OCI-LY1 (cell line): Measurements from ENCODE around the gene CUBN.

ENCODE experiments used
- H2AFZ ChIP-seq: fragments of 200-600 bp; sonication (generic), shearing (Covaris generic); 2 replicates; pipeline ENCODE4 v1.6.0; 2014; ENCODE audit warnings: antibody characterized with exemption, mild to moderate bottlenecking, low read length
- H3F3A ChIP-seq: fragments of 200-600 bp; sonication (generic), shearing (Covaris generic); 2 replicates; pipeline ENCODE4 v1.6.0; 2014; ENCODE audit warnings: mild to moderate bottlenecking, antibody characterized with exemption, low read length, moderate library complexity; ENCODE audit not compliant: insufficient read depth
- H3K27ac ChIP-seq: fragments of 200-600 bp; sonication (generic); 2 replicates; pipeline ENCODE4 v1.5.1; 2014; ENCODE audit warnings: low read length, mixed run types, mild to moderate bottlenecking, low read depth; ENCODE audit not compliant: poor library complexity, severe bottlenecking
- H3K27me3 ChIP-seq: fragments of 200-600 bp; sonication (generic); 2 replicates; pipeline ENCODE4 v1.6.0; 2014; ENCODE audit warnings: antibody characterized with exemption, mild to moderate bottlenecking, low read length, moderate library complexity; ENCODE audit not compliant: insufficient read depth
- H3K36me3 ChIP-seq: fragments of 200-600 bp; sonication (generic); 2 replicates; pipeline ENCODE4 v1.6.1; 2014; ENCODE audit warnings: mild to moderate bottlenecking, antibody characterized with exemption, low read length, moderate library complexity, mixed read lengths; ENCODE audit not compliant: insufficient read depth
- H3K4me1 ChIP-seq: fragments of 200-600 bp; sonication (generic); 2 replicates; pipeline ENCODE4 v1.5.1; 2014; ENCODE audit warnings: mild to moderate bottlenecking, low read length, moderate library complexity; ENCODE audit not compliant: insufficient read depth, severe bottlenecking
- H3K4me2 ChIP-seq: fragments of 200-600 bp; sonication (generic), shearing (Covaris generic); 2 replicates; pipeline ENCODE4 v1.6.1; 2014; ENCODE audit warnings: low read length
- H3K4me3 ChIP-seq: fragments of 200-600 bp; sonication (generic); 2 replicates; pipeline ENCODE4 v1.5.1; 2014; ENCODE audit warnings: low read length, low read depth, mild to moderate bottlenecking, mixed read lengths; ENCODE audit not compliant: poor library complexity, severe bottlenecking
- H3K79me2 ChIP-seq: fragments of 200-600 bp; shearing (Covaris generic); 2 replicates; pipeline ENCODE4 v1.6.1; 2016; ENCODE audit warnings: mixed run types, low read length, mixed read lengths; ENCODE audit not compliant: insufficient read depth
- H3K9ac ChIP-seq: fragments of 200-600 bp; sonication (generic), shearing (Covaris generic); 2 replicates; pipeline ENCODE4 v1.6.1; 2014; ENCODE audit warnings: mild to moderate bottlenecking, low read length, mixed read lengths
- H3K9me2 ChIP-seq: fragments of 200-600 bp; sonication (generic), shearing (Covaris generic); 2 replicates; pipeline ENCODE4 v1.6.1; 2014; ENCODE audit warnings: low read depth, mild to moderate bottlenecking, low read length, mixed read lengths
- H3K9me3 ChIP-seq: fragments of 200-600 bp; shearing (Covaris generic); 2 replicates; pipeline ENCODE4 v1.6.1; 2014; ENCODE audit warnings: low read length, mixed read lengths
- H4K20me1 ChIP-seq: fragments of 200-600 bp; sonication (generic), shearing (Covaris generic); 2 replicates; pipeline ENCODE4 v1.6.0; 2016; ENCODE audit warnings: mild to moderate bottlenecking, low read length; ENCODE audit not compliant: insufficient read depth
- EZH2 ChIP-seq: fragments of 200-600 bp; sonication (generic), shearing (Covaris generic); IDR thresholded peaks from 2 replicates; pipeline ENCODE4 v1.8.0; 2017; ENCODE audit warnings: borderline replicate concordance, mixed run types, mild to moderate bottlenecking, antibody characterized with exemption, low read length, moderate library complexity, mixed read lengths
- TF ChIP-seq, protein P1 (sequence below): fragments of 200-600 bp; sonication (generic), shearing (Covaris generic); IDR thresholded peaks from 2 replicates; pipeline ENCODE4 v1.5.1; 2017; ENCODE audit warnings: mild to moderate bottlenecking, antibody characterized with exemption, low read length, moderate library complexity, mixed read lengths

Gene CUBN

DNA sequence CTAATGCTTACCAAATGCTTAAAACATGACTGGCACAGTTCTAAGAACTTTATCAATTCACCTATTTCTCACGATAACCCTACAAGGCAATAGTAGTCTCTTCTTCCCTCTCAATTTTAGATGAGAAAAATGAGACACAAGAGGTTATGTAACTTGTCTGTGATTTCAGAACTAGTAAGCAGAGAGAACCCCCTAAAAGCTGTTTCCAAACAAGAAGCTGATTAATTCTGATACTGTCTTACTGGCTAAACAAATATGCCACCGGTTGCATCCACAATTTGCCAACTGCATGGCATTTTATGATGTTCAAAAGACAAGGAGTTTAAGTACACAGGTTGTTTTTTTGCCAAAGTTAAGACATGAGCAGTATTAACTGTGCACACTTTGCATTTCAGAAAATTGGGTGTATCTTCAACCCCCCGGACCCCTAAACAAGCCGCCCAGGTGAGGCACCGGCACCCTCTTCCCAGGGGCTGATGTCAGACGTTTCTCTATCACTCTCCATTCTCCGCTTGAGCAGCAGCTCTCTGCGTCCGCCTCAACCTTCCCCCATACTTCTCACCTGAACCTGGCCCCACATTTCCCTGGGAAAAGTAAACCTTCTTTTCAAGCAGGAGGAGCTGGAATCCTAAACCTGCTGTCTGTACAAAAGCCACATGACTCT, 334.1 kb downstream of the CUBN start:
- peaks cover 7% of the 10 kb centered on the region for H3K9me3 ChIP-seq
- no peak for TF ChIP-seq EZH2
- TF ChIP-seq, protein P1, sequence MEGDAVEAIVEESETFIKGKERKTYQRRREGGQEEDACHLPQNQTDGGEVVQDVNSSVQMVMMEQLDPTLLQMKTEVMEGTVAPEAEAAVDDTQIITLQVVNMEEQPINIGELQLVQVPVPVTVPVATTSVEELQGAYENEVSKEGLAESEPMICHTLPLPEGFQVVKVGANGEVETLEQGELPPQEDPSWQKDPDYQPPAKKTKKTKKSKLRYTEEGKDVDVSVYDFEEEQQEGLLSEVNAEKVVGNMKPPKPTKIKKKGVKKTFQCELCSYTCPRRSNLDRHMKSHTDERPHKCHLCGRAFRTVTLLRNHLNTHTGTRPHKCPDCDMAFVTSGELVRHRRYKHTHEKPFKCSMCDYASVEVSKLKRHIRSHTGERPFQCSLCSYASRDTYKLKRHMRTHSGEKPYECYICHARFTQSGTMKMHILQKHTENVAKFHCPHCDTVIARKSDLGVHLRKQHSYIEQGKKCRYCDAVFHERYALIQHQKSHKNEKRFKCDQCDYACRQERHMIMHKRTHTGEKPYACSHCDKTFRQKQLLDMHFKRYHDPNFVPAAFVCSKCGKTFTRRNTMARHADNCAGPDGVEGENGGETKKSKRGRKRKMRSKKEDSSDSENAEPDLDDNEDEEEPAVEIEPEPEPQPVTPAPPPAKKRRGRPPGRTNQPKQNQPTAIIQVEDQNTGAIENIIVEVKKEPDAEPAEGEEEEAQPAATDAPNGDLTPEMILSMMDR, result no peak

DNA sequence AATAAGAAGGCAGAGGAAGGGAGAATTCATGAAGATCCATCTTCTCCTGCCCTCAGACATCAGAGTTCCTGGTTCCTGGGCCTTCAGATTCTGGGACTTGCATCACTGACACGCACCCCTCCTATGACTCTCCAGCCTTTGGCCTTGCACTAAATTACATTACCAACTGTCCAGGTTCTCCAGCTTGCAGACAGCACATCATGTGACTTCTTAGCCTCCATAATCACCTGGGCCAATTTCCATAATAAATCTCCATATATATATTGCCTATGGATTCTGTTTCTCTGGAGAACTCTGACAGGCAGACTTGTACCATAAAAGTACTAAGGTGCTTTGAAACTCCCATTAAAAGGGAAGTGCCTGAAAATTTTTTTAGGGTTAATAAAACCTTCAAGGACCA, 335.6 kb downstream of the CUBN start:
- TF ChIP-seq, protein P1, result no peak
- no peak for TF ChIP-seq EZH2
- Histone ChIP-seq H3K27ac (no peak overlapping the region), H3K79me2 (peaks cover 7% of the 10 kb centered on the region; the same call in 1 of the 2 replicates)

More for the DNA sequence above, 334.1 kb downstream of the CUBN start:
- Histone ChIP-seq H3K27me3 (no peaks in the 10 kb centered on the region), H4K20me1 (no peaks in the 10 kb centered on the region), H3K4me2 (no peak overlapping the region), H3K4me1 (no peaks in the 10 kb centered on the region), H3K36me3 (0 out of 2 replicates have a peak, but pooled peaks cover 6% of the 10 kb centered on the region), H3K79me2 (peaks cover 7% of the 10 kb centered on the region; the same call in 1 of the 2 replicates), H3K9ac (no peak overlapping the region), H3K9me2 (no peaks in the 10 kb centered on the region), H3K27ac (no peak overlapping the region), H3F3A (no peaks in the 10 kb centered on the region), H2AFZ (no peak overlapping the region), H3K4me3 (no peak overlapping the region)

DNA sequence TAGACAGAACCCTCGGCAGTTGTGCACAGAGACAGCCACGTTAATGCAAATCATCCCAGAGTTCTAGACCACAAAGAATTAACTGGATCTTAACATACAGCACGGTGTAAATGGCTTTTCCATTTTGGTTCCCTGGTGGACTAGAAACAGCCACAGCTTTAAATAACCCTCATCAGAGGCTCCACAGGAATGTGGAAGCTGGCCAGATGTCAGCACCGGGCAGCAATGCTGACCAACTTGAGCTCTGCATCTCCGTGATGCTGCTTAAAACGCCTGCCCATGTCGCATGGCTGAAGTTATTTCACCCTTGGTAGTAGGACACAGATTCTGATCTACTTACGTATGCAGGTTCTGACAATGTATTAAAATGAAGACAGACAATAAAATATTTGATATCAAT, 336.9 kb downstream of the CUBN start:
- no peak for TF ChIP-seq EZH2
- TF ChIP-seq, protein P1, result no peak
- Histone ChIP-seq H3K9me2 (no peaks in the 10 kb centered on the region), H3K36me3 (no peaks in the 10 kb centered on the region), H3K9me3 (peaks cover 3% of the 10 kb centered on the region; the same call in 1 of the 2 replicates), H3K9ac (no peak overlapping the region), H4K20me1 (no peaks in the 10 kb centered on the region), H2AFZ (no peak overlapping the region), H3F3A (no peaks in the 10 kb centered on the region), H3K4me3 (no peak overlapping the region), H3K4me1 (no peaks in the 10 kb centered on the region), H3K79me2 (0 out of 2 replicates have a peak, but pooled peaks cover 5% of the 10 kb centered on the region), H3K4me2 (no peak overlapping the region), H3K27me3 (no peaks in the 10 kb centered on the region), H3K27ac (no peak overlapping the region)

More for the DNA sequence above, 335.6 kb downstream of the CUBN start:
- Histone ChIP-seq H3K4me2 (no peak overlapping the region), H3K4me3 (no peak overlapping the region), H3K9me2 (no peaks in the 10 kb centered on the region), H3K36me3 (0 out of 2 replicates have a peak, but pooled peaks cover 3% of the 10 kb centered on the region), H3K9me3 (peaks cover 6% of the 10 kb centered on the region), H3K4me1 (no peaks in the 10 kb centered on the region), H2AFZ (no peak overlapping the region), H3F3A (no peaks in the 10 kb centered on the region), H3K9ac (no peak overlapping the region), H3K27me3 (no peaks in the 10 kb centered on the region), H4K20me1 (no peaks in the 10 kb centered on the region)
